ENCODE data around the gene RERE. TPM values are rescaled to one million over a fixed set of nuclear protein-coding genes. Genes with fewer than 3 reads are reported as not detected.
A peak's percentile ranks its signal among the peaks of the same experiment; 100 is the strongest.
"Not testable (repeated sequence)": the region's sequence is repeated elsewhere in the genome, so short reads cannot be mapped to it uniquely, and the experiment has no call there.

The RERE gene
- total RNA-seq, 1 donor from 2014 or later = 50.7 TPM

GRCh38 chr1:8395433-8395866, 422.0 kb downstream of the RERE start:
- no peak for DNase-seq

GRCh38 chr1:8394456-8395321, 422.8 kb downstream of the RERE start:
- DNase-seq = peak; percentile 76

- no peak for DNase-seq
Observed at GRCh38 chr1:8392522-8392921, 424.9 kb downstream of the RERE start.

- no peak for DNase-seq
Observed at GRCh38 chr1:8390707-8391106, 426.7 kb downstream of the RERE start.

GRCh38 chr1:8389958-8390535, 427.4 kb downstream of the RERE start:
- DNase-seq = no peak

GRCh38 chr1:8388732-8389562, 428.5 kb downstream of the RERE start:
- DNase-seq = no peak

- no peak for DNase-seq
Observed at GRCh38 chr1:8386247-8386646, 431.2 kb downstream of the RERE start.

GRCh38 chr1:8384577-8384976, 432.9 kb downstream of the RERE start:
- DNase-seq = peak; percentile 37

GRCh38 chr1:8384088-8384487, 433.4 kb downstream of the RERE start:
- DNase-seq = peak; percentile 77

- DNase-seq = no peak
Observed at GRCh38 chr1:8382608-8383505, 434.6 kb downstream of the RERE start.

GRCh38 chr1:8382051-8382505, 435.4 kb downstream of the RERE start:
- DNase-seq = no peak

GRCh38 chr1:8381618-8382017, 435.8 kb downstream of the RERE start:
- no peak for DNase-seq

- not testable (repeated sequence) for DNase-seq
Observed at GRCh38 chr1:8380310-8380709, 437.1 kb downstream of the RERE start.

- no peak for DNase-seq
Observed at GRCh38 chr1:8379513-8380186, 437.8 kb downstream of the RERE start.

- DNase-seq = no peak
Observed at GRCh38 chr1:8378981-8379470, 438.4 kb downstream of the RERE start.

GRCh38 chr1:8378178-8378577, 439.3 kb downstream of the RERE start:
- DNase-seq = no peak

- DNase-seq = no peak
Observed at GRCh38 chr1:8377271-8377981, 440.0 kb downstream of the RERE start.

GRCh38 chr1:8376358-8376840, 441.0 kb downstream of the RERE start:
- DNase-seq = no peak

- DNase-seq = peak; percentile 76
Observed at GRCh38 chr1:8374812-8375211, 442.6 kb downstream of the RERE start.

GRCh38 chr1:8374356-8374755, 443.1 kb downstream of the RERE start:
- no peak for DNase-seq
